ENCODE data around the gene KCTD7.

DNA sequence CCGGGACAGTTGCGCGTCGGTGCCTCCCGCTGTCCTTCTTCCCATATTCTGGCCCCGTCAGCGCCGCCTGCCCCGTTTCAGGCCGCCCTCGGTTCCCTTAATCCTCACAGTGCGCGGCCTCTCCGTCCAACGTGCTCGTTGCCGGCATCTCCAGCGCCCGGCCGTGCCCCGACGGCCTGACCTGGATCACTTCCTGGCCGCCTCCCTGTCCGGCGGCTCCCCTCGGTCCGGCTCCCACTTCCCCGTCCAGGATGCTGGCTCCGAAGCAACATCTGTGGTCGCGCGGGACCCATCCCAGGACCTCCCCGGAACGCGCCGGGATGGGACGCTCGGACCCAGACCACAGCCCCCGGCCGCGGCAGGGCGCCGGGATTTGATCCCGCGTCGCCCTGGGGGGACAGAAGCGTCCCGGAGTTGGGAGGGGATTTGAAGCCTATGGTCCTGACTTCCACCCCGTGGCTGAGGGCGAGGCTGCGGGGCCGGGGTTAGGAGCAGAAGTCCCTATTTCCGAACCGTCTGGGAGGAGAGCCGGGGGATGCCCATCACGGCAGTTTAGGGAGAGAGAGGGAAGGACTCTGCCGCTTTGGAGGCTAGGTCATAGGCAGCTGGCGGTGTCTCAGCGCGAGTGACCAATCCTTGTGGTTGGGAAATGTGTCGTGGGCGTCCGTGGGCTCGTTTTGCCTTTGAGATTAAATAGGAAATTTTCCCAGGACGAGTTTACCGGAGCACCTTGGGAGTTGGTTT is 53.8 kb downstream of the KCTD7 start:
- TF ChIP-seq, protein P1, sequence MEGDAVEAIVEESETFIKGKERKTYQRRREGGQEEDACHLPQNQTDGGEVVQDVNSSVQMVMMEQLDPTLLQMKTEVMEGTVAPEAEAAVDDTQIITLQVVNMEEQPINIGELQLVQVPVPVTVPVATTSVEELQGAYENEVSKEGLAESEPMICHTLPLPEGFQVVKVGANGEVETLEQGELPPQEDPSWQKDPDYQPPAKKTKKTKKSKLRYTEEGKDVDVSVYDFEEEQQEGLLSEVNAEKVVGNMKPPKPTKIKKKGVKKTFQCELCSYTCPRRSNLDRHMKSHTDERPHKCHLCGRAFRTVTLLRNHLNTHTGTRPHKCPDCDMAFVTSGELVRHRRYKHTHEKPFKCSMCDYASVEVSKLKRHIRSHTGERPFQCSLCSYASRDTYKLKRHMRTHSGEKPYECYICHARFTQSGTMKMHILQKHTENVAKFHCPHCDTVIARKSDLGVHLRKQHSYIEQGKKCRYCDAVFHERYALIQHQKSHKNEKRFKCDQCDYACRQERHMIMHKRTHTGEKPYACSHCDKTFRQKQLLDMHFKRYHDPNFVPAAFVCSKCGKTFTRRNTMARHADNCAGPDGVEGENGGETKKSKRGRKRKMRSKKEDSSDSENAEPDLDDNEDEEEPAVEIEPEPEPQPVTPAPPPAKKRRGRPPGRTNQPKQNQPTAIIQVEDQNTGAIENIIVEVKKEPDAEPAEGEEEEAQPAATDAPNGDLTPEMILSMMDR (IDR thresholded peaks at IDR 0.05) = no peak
- no peak for TF ChIP-seq FOXK1 (CRISPR knock-in tag; IDR thresholded peaks at IDR 0.05)
- TF ChIP-seq ELF4 (CRISPR knock-in tag; IDR thresholded peaks at IDR 0.05; ENCODE audit: low read depth) = no peak
- TF ChIP-seq ZNF138 (CRISPR knock-in tag; conservative IDR thresholded peaks at IDR 0.05) = no peak
- no peak for TF ChIP-seq NR2C2 (CRISPR knock-in tag; IDR thresholded peaks at IDR 0.05)
- TF ChIP-seq, protein P2, sequence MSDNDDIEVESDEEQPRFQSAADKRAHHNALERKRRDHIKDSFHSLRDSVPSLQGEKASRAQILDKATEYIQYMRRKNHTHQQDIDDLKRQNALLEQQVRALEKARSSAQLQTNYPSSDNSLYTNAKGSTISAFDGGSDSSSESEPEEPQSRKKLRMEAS (CRISPR knock-in tag; IDR thresholded peaks at IDR 0.05) = no peak
- TF ChIP-seq ATF1 (CRISPR knock-in tag; IDR thresholded peaks at IDR 0.05) = no peak
- no peak for TF ChIP-seq ZNF232 (CRISPR knock-in tag; IDR thresholded peaks at IDR 0.05)
- TF ChIP-seq IRF2 (CRISPR knock-in tag; IDR thresholded peaks at IDR 0.05; ENCODE audit: borderline replicate concordance, low read depth) = no peak
